Astrocyte of the cerebellum (primary cell): ENCODE measurements around the gene NEK10.

Experiments used
- DNase-seq: peaks from one replicate; pipeline ENCODE4 v3.0.0-alpha.2; 2011; ENCODE audit warnings: low read depth
- H3K4me3 ChIP-seq: 2 replicates; pipeline ENCODE4 v1.5.1; 2011; ENCODE audit warnings: mild to moderate bottlenecking, low read depth, low read length, moderate library complexity
- in situ Hi-C: cut with HindIII; loops from 2 replicates; pipeline ENCODE4 v1.10.0; 2017; ENCODE audit warnings: low sequenced_read_pairs
- TF ChIP-seq, protein P1 (sequence below): IDR thresholded peaks from 2 replicates; pipeline ENCODE4 v1.5.1; 2012; ENCODE audit warnings: low read length, low read depth, moderate library complexity, mild to moderate bottlenecking; ENCODE audit errors: missing control alignments

Gene NEK10

DNA sequence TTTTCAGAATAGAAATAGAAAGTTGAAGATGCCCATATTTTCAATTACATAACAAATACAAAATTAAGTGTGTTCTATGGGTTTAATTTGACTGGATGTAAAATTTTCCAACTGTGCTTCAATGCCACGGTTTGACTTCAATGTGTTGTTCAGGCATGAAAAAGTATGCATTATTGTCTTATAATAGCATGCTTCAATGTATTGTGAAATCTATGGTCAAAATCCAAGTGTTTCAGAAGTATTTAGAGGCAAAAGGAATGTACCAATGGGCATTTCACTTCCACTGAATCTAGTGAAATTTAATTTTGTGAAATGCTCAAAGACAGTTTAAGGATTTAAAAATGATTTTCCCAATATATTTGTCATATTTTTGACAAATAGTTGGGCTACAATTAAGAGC is 16.0 kb downstream of the NEK10 start:
- H3K4me3 ChIP-seq, result no peak overlapping the region
- in situ Hi-C loops, result no loop called here

DNA sequence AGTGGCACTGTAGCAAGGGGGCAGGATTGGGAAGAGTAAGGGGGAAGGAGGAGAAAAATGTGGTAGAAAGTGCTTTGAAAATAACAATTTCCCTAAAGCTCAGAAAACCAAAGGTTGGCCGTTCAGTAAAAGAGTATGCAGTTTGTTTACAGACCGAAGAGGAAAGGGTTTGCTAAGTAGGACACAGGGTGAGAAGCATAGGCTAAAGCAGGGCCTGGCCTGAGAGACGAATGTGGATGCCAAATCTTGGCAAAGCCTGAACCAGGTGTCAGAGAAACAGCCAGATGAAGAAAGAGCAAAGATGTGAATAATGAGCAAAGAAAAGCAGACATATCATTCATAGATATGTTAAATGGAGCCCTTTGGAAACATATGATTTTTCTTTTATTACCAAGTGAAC is 17.1 kb downstream of the NEK10 start:
- H3K4me3 ChIP-seq, result no peak overlapping the region
- TF ChIP-seq, protein P1, sequence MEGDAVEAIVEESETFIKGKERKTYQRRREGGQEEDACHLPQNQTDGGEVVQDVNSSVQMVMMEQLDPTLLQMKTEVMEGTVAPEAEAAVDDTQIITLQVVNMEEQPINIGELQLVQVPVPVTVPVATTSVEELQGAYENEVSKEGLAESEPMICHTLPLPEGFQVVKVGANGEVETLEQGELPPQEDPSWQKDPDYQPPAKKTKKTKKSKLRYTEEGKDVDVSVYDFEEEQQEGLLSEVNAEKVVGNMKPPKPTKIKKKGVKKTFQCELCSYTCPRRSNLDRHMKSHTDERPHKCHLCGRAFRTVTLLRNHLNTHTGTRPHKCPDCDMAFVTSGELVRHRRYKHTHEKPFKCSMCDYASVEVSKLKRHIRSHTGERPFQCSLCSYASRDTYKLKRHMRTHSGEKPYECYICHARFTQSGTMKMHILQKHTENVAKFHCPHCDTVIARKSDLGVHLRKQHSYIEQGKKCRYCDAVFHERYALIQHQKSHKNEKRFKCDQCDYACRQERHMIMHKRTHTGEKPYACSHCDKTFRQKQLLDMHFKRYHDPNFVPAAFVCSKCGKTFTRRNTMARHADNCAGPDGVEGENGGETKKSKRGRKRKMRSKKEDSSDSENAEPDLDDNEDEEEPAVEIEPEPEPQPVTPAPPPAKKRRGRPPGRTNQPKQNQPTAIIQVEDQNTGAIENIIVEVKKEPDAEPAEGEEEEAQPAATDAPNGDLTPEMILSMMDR, result no peak
- DNase-seq, result no peak
- in situ Hi-C loops, result no loop called here

More for the DNA sequence above, 16.0 kb downstream of the NEK10 start:
- DNase-seq, result no peak
- TF ChIP-seq, protein P1, result no peak

DNA sequence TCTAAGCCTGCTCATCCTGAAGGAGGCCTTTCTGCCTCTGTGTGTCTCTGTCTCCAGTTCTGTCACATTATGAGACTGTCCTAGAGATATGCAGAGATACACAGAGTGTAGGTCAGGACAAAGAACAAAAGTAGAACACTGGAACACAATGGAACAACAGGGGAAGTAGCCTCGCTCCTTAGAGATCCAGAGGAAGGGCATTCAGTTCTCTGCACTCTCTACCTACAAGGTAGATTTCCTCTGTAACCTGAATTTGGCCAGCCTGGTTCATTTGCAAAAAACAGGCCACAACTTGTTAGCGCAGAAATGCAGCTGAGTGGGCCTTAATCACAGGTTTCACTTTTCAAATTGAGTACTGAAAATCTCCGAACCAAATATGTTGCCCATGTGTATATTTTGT is 19.4 kb downstream of the NEK10 start:
- TF ChIP-seq, protein P1, result no peak
- no peak for DNase-seq
- H3K4me3 ChIP-seq, result no peak overlapping the region
- in situ Hi-C loops, result no loop called here

DNA sequence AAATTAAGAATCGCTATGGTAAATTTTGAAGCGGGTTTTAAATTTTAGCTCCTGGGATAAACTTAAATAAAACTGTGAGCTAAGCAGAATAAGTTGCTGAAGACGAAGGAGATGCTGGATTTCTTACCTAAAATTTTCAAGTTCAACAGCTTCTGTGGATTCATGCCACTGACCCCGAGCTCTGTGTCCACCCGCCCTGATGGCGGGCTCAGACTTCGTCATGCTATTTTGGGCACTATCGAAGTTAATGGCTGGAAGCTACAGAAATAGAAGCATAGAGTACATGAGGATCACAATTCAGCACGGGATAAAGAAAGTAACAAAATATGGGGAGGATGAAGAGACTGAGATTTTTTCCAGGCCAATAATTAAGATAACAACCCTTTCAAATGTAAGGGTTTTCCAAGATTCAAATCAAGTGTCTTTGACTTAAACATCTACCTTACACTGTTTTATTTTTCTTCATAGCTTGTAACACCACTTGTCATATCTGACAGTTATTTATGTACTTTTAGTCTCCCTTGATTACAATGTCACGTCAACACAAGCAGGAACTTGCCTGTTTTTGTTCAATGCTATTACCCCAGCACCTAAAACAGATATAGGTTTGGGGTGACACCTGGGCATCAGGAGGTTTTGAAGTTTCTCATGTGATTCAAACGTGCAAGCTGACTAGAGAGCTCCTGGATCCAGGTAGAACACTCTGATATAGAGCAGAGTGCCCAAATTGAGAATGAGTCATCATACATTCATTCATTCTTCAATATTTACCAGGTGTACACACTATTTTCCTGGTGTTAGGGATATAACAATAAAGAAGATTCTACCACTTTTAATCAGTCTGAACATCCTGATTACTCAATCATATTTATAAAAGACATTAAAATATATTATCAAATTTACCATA is 23.0 kb downstream of the NEK10 start:
- TF ChIP-seq, protein P1, result no peak
- in situ Hi-C loops, result no loop called here
- DNase-seq, result no peak
- H3K4me3 ChIP-seq, result no peak overlapping the region

DNA sequence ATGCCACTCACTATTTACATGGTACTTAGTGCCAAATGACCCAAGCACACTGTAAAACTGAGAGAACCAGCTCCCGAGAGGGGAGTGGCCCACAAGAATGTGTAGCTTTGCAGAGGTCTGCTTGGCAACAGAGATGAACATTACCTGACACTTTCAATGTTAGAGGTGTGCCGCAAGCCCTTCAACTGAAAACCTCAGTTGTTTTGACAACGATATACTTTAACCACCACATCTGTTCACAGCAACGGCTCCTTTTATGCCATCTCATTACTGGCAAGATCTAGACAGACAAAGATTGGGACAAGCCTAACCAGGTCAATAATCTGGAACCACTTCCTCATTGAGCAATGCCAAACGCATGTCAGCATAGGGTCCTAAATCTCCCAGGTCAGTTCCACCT is 23.7 kb downstream of the NEK10 start:
- in situ Hi-C loops, result no loop called here
- TF ChIP-seq, protein P1, result no peak
- no peak for DNase-seq
- H3K4me3 ChIP-seq, result no peak overlapping the region

DNA sequence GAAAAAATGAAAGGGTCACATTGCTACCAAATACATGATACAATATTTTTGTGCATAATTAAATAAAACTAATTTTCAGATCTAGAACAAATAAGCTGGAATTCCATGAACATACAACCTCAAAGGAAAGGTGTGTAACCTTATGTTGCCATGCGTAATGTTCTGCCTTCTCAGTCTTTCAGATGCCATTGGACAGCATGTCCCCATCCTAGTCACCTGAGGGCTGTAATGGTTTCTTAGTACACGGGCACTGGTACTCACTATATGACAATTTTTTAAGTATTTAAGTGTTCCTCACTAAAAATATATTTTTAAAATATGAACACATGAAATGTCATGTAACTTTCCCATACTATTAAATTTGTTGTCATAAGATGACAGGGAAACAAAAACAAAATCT is 24.1 kb downstream of the NEK10 start:
- DNase-seq, result no peak
- in situ Hi-C loops, result no loop called here
- TF ChIP-seq, protein P1, result no peak
- H3K4me3 ChIP-seq, result no peak overlapping the region
